ENCODE measurements around the gene PDZD2.

DNA sequence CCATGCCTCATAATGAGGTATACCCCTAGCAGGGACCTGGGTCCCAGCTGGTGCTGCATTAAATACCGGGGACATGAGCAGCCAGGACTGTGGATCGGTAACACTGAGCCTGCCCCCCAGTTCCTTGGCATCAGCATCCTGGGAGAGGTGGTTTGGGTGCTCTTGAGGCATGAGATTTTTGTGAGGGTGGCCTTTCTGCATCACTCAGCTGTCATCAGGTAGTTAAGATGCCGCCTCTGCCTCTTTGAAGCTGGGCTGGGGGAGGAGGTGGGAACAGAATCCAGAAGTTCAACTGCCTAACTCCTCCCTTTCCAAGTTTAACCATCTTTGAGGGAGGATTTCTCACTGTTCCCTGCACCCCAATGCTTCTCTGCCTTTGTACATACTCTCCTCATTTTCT, 112.7 kb downstream of the PDZD2 start:
- no peak for TF ChIP-seq EZH2 (IDR thresholded peaks at IDR 0.05; ENCODE audit: borderline replicate concordance)
- TF ChIP-seq, protein P1, sequence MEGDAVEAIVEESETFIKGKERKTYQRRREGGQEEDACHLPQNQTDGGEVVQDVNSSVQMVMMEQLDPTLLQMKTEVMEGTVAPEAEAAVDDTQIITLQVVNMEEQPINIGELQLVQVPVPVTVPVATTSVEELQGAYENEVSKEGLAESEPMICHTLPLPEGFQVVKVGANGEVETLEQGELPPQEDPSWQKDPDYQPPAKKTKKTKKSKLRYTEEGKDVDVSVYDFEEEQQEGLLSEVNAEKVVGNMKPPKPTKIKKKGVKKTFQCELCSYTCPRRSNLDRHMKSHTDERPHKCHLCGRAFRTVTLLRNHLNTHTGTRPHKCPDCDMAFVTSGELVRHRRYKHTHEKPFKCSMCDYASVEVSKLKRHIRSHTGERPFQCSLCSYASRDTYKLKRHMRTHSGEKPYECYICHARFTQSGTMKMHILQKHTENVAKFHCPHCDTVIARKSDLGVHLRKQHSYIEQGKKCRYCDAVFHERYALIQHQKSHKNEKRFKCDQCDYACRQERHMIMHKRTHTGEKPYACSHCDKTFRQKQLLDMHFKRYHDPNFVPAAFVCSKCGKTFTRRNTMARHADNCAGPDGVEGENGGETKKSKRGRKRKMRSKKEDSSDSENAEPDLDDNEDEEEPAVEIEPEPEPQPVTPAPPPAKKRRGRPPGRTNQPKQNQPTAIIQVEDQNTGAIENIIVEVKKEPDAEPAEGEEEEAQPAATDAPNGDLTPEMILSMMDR (IDR thresholded peaks at IDR 0.05; ENCODE audit: poor library complexity): no peak

Data from hepatocyte (in vitro differentiated cells).